ENCODE data around the gene TBC1D8. TPM values are rescaled to one million over a fixed set of nuclear protein-coding genes. Genes with fewer than 3 reads are reported as not detected.

Gene TBC1D8
- total RNA-seq, 1 donor from 2014 or later = 20.1 TPM

DNA sequence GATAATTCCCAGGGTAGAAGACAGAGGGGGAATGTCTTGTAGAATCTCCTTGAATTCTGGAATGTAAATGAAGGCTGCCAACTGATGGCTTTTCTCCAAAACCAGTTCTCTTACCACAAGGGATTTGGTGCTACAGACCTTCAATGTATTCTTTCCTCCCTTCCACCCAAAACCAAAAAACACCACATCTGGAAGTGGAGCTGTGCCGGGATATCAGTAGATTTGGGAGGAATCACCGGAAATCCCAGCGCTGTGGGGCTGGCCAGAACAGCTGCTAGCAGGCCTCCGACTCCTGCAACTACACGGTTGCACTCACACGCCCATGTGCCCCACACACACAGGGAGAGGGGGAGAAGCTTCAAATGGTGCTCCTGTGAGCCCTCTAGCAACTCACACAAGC is 103.4 kb downstream of the TBC1D8 start:
- no peak for DNase-seq (ENCODE audit: low spot score)
- intact Hi-C loops (cut with DNase I) = no loop called here
- peak; percentile 90 for ATAC-seq

DNA sequence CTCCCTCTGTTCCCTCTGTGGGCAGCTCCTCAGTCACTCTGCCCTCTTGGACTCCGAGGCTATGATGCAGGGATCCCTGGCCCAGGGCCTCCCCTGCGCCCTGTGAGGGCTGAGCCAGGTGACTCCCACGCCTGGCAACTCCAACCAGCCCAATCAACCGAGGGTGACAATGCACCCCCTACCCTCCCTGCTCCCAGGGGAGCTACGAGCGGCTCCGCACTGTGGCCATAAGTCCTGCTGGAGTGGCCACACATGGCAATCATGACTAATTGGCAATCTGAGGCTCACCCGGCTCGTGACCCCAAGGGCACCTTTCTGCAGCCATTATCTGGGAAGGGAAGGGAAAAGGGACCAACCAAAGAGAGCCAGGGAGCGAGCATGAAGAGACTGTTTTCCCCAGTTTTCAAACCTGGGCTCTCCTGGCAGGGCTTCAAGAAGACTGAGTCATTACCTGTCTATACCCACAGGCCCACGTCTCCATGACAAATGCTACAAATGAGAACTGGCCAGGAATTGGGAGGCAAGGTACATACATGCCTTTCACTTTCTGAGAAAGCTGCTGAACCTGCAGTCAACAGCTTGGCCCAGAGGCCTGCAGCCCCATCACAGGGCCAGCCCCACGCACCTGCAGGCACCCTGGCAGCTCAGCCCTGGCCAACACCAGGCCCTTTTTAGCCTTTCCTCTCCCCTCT is 104.0 kb downstream of the TBC1D8 start:
- ATAC-seq (peak; percentile 39), DNase-seq (ENCODE audit: low spot score) (no peak)
- intact Hi-C loops (cut with DNase I) = no loop called here

DNA sequence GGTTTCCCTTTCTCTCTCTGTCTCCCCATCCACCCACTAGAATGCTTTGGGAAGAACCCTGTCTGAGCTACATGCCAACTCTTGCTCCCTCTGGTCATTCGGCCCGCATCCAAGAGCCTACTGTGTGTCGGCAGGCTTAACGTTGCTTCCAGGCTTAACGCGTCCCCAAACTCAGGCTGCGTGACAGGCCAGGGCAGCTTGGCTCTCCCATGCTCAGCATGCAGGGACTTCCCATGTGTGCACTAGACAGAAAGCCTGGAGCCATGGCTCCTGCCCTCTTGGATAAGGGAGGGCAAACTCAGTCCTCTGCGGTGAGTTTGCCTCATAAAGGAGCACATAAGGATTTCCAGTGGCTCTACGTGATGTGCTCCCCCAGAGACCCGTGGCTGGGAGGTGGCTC is 105.9 kb downstream of the TBC1D8 start:
- ATAC-seq (no peak), DNase-seq (ENCODE audit: low spot score) (no peak)
- intact Hi-C loops (cut with DNase I) = no loop called here

DNA sequence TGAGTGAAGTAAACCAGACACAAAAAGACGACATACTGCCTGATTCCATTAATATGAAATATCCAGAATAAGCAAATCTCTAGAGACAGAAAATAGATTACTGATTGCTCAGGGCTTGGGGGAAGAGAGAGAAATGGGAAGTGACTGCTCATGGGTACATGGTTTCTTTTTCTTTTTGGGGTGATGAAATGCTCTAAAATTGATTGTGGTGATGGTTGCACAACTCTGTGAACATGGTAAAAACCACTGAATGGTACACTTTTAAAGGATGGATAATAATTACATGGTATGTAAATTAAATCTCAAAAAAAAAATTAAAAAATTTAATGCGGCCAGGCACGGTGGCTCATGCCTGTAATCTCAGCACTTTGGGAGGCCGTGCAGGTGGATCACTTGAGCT is 109.8 kb downstream of the TBC1D8 start:
- ATAC-seq (no peak), DNase-seq (ENCODE audit: low spot score) (no peak)
- intact Hi-C loops (cut with DNase I) = no loop called here

DNA sequence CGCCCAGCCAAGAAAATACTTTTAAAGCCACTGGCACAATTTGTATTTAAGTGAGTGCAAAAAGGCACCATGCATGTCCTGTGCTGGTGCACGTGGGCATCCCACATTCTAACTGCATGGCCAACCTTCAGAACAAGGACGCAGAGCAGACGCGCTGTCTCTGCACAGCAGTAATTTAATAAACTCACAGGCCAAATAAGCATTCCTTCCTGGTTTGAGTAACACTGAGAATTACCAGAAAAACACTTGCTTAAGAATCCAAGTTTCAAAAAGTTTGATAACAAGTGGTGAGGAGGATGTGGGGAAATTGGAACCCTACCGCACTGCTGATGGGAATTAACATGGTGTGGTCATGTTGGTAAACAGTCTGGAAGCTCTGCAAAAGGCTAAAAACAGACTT is 110.4 kb downstream of the TBC1D8 start:
- intact Hi-C loops (cut with DNase I) = no loop called here
- ATAC-seq (no peak), DNase-seq (ENCODE audit: low spot score) (no peak)

DNA sequence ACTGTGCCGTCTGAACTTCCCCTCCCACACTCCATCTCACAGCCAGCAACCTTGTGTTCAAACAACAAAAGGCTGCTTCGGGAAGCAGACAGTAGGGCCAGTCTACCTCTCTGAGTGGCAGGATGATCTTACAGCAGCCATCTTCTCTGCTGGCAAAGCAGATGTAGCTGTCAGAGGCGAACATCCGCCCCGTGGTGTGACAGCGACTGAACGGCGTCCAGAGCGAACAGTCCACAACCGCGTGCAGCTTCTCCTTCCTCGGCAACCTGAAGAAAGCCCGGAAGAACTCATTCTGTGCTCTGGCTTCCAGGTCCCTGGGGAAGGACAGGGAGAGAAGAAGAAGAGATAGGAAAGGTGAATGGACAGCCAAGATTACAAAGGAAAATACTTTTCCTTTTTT is 111.1 kb downstream of the TBC1D8 start:
- intact Hi-C loops (cut with DNase I) = no loop called here
- ATAC-seq = no peak
- no peak for DNase-seq (ENCODE audit: low spot score)

DNA sequence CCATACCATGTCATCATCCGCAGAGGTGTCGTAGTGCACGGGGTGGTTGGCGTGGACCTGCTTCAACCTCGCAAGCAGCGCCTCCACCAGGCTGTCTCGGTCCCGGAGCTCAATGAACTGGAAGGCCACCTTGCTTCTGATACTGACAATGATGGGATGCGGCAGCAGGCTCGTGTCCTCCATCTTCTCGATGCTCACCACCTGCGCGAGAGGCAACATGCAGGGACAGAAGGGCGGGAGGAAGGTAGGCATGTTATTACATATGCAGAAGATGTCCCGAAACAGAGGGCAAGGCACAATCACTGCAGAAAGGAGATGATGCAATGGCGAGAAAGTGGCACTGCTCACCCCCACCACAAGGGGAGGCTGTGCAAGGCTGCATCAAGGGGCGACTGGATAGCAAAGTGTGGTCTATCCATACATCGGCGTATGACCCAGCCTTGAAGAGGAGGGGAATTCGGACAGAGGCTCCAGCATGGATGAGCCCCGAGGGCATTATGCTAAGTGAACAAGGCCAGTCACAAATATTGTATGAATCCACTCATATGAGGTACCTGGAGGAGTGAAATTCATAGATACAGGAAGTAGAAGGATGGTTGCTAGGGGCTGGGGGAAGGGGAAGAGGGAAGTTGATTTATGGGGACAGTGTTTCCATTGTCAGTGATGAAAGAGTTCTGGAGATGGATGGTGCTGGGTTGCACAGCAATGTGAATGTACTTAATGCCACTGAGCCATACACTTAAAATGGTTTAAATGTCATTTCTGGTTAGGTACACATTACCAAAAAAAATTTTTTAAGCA is 112.5 kb downstream of the TBC1D8 start:
- intact Hi-C loops (cut with DNase I) = no loop called here
- ATAC-seq = peak; percentile 18
- DNase-seq (ENCODE audit: low spot score) = no peak

DNA sequence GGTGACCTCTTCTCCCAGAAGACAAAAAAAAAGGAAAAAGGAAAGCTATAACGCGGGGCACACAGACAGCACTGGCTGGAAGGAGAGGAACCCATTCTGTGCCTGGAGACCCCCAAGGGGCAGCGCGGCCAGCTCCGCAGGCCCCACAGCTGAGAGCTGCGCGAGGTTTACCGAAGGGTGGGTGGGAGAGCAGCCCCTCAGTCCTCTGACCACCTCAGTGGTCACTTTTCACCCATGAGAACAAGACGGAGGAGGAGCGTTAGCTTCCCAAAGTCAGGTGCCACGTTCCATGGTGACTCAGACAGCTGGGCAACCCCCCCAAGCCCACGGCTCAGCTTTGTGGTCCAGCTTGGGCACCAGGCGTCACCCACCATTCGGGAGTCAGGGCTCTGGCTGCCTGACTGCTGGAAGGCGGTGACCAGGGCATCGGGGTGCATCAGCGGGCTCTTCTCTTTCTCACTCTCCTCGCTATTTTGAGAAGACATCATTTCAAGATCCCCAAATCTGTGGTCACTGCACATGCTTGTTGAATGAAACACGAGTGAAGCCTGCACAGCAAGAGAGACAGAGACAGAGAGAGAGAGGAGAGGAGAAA is 113.9 kb downstream of the TBC1D8 start:
- ATAC-seq (no peak), DNase-seq (ENCODE audit: low spot score) (no peak)
- intact Hi-C loops (cut with DNase I) = no loop called here

DNA sequence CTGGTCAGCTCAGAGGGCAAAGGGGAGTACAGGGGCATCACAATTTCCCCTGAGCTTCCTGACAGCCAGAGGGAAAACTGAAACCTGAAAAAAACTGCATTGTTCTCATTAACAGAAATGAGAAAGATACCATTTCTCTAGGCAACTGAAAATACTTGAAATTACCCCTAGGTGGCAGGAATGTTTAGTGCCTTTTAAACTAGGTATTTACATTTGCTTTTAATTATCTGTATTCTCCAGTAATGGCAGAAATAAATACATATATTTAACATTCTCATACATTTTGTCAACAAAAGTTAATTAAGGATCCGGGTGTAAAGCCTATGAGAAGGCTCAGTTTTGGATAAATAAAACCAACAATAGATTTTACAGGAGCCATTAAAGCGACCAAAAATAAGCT is 114.6 kb downstream of the TBC1D8 start:
- no peak for DNase-seq (ENCODE audit: low spot score)
- intact Hi-C loops (cut with DNase I) = no loop called here
- ATAC-seq = no peak

DNA sequence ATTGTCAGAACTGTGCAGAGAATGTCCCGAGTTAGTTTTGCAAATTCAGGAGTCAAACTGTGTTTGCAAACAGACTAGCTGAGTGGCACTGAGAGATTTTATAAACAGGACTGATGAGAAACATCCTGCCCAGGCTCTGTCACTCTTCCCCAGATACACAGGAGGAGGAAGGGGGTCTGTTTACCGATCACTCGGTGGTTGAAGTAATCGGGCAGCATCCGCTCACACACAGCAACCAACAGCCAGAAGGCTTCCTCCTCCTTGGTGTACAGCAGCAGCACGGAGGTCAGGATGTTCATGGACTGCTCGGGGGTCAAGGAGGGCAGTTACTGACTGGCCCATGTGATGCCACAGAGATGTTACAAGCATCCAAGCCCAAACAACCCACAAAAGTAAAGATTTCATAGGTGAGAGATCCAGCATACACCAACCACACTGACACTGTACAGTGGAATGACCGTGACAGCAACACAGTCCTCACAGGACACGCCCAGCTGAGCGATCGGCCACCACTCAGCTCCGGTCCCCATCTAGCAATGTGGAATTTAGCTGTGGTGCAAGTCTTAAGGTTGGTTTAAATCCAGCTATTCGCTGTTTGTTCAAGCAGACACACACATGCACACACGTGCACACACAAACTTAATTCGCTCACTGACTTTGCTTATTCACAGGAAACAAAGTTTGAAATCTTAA is 119.0 kb downstream of the TBC1D8 start:
- no peak for DNase-seq (ENCODE audit: low spot score)
- ATAC-seq = no peak

DNA sequence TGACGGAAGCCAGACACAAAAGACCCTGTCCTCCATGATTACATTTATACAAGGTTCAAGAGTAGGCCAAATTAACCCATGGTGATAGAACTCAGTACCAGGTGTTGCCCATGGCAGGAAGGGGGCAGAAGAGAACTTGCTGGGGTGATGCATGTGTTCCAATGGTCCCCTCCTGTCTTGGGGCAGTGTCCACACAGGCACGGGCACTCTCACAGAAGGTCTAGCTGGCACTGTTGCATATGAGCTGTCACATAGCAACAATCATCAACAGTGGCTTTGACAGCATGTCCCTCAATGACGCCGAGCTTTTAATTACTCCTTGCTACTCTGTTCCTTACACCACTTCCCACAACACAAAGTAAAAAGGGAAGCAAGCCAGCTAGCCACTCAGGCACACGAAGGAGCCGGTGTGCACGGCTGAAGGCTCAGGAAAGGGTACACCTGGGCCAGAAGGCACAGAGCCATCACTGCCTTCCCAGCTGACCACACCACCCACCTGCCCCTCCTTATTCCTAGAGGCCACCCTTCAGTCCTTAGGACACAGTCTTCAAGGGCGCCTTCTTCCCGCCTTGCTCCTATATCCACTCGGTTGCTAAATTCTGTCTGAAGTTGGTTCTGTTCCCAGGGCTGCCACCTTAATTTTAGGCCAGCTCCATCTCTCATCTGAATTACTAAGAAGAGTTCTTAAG is 120.2 kb downstream of the TBC1D8 start:
- intact Hi-C loops (cut with DNase I) = no loop called here
- no peak for DNase-seq (ENCODE audit: low spot score)
- ATAC-seq = no peak

More for the DNA sequence above, 119.0 kb downstream of the TBC1D8 start:
- intact Hi-C loops (cut with DNase I) = no loop called here

DNA sequence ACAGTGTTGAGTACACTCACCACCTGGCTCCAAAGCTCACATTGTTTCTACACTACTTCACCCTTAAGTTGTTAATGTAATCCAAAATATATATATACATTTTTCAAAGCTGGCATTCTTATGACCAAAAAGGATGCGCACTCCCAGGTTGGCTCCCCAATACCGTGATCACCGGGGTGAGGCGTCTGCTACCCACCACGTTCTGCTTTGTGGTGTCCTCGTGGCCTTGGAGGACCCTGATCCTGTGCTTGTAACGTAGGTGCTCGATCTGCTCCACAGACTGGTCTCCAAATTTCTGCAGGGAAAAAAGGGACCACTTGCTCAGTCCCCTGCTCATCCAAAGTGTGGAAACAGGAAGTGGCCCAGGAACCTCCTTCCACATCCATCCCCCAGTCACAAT is 123.3 kb downstream of the TBC1D8 start:
- DNase-seq (ENCODE audit: low spot score) = no peak
- intact Hi-C loops (cut with DNase I) = no loop called here
- ATAC-seq = no peak

DNA sequence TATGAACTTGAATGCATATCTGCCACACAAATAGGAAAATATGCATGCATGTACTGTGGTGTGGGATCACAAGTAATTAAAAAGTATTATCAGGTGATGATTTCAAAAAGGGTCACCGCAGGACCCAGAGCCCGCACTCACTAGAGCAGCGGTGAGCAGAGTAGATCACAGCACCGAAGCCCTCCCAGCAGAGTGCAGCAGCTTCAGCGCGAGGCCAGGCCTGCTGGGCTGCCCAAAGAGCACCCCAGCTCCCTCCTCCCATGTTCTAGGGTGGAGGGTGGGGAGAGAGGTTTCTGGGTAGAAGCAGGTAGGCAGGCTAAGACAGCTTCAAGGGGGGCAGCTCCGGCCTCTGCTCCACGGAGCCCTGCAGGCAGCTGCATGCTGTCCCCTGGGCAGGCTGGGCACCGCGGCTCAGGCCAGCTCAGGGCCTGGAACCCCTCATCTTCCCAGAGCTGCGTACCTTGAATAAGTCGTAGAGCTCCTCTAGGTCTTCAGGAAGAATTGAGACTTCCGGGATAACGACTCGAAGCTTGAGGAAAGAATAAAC is 124.2 kb downstream of the TBC1D8 start:
- DNase-seq (ENCODE audit: low spot score) (no peak), ATAC-seq (no peak)
- intact Hi-C loops (cut with DNase I) = no loop called here

DNA sequence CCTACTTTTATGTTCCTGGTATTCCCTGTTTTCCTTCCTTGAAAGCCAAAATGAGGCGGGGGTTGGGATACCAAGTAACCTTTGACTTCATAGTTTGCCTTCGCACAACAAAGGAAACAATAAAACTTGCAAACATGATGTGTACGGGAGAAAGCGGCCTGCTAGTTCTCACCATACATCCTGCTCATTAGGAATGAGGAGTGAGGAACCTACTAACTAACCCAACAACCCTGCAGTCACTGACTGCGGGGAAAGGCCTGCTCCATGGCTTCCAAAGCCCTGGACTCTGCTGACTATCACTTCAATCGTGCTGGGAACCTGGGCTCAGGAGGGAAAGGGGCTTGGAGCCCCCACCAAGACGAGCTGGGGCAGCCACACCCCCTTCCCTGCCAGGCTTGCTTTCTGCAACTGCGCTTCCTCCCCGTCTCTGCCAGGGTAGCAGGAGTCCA is 124.9 kb downstream of the TBC1D8 start:
- intact Hi-C loops (cut with DNase I) = no loop called here
- no peak for ATAC-seq
- no peak for DNase-seq (ENCODE audit: low spot score)

DNA sequence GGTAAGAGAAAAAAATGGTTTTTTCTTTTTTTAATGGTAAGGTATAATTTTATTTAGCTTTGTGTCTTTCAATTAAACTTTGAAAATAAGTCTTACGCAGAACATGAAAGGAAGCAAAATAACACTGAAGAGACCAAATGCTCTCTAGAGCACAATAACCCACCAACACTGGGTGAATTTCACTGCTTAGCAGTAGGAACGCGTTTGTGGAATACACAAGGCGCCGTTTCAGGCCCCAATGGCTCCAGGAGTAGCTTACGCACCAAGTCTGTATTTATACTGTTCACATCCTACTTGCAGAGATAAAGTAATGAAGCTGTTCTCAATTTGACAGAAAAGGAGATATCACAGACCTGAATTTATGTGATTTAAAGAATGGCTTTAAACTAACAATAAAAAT is 125.6 kb downstream of the TBC1D8 start:
- intact Hi-C loops (cut with DNase I) = no loop called here
- DNase-seq (ENCODE audit: low spot score) (no peak), ATAC-seq (no peak)

DNA sequence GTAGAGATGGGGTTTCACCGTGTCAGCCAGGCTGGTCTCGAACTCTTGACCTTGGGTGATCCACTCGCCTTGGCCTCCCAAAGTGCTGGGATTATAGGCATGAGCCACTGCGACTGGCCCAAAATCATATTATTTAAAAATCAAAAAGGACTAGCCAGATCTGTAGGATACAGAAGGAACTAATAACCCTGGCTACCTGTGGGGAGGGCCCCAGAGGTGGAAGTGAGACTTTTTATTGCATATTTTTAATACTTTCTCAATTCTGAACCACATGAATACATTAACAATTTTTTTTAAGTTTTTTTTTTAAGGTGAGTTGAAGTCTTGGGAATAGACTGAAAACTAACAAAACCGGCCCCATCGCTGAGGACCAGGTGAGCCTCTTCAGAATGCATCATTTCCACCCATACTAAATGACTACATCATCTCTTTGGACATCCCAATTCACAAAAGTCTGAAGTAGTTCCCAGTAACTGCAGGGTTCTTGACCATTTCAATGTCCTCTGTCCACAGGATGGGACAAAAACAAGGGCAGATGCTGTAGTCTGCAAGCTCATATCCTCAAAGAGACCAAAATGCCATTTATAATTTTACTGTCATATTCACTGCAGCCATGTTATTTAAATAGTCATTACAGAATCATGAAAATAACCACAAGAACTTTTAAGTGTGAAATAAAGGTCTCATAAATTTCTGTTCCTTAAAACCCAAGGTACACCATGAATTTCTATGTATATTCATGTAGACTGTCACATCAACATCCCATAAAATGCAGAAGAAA is 127.7 kb downstream of the TBC1D8 start:
- DNase-seq (ENCODE audit: low spot score) (no peak), ATAC-seq (no peak)
- intact Hi-C loops (cut with DNase I) = no loop called here

DNA sequence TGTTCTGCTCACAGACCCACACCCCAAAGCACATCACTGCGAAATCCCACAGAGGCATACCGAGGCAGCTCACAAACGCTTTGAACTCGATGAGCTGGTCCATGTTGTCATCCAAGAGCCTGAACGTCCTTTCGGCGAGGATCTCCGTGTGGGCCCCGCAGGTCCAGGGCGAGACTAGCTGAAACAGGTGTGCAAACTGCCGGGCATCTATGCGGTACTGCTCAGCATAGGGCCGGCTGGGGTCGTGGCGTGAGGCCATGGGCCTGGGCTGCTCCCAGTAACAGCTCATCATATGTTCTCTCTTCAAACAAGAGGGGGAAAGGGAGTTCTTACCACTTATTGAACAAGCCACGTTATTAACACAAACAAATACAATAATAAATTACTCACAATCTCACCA is 129.0 kb downstream of the TBC1D8 start:
- ATAC-seq = no peak
- intact Hi-C loops (cut with DNase I) = no loop called here
- DNase-seq (ENCODE audit: low spot score) = no peak

DNA sequence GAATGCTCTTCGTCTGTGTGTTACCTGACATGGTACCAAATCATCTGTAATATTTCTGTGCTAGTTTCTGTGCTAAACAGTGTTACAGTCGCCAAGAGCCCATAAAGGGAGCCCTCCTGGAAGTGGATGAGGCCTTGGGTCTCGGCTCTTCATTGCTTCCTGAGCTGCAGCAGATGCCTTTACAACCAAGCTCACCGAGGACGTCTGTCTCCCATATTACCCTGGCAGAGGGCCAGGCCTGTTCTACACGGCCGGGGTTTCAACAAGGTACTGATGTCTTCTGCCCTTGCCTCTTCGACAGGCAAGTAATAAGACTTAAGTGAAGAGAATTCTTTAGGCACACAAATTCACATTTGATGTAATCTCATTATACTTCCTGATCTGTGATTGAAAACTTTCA is 132.2 kb downstream of the TBC1D8 start:
- intact Hi-C loops (cut with DNase I) = no loop called here
- DNase-seq (ENCODE audit: low spot score) (no peak), ATAC-seq (no peak)
